IMR-90 (cell line): Measurements from ENCODE around the gene SUN1. TPM values are rescaled to one million over a fixed set of nuclear protein-coding genes. Genes with fewer than 3 reads are reported as not detected.

Experiments
- ATAC-seq: fragments of 200-7000 bp; cut with Tn5 transposase; 2 replicates; pipeline ENCODE4 v1.9.1; 2020; ENCODE audit warnings: low read depth, mild to moderate bottlenecking, moderate library complexity
- BruUV-seq: library from RNA; stranded (reverse); fragments of 400-500 nt; replicated peaks from 2 replicates; lab custom pipeline; 2021; lab: Mats Ljungman, UMichigan
- CTCF ChIA-PET: fragments of 300-600 bp; formaldehyde crosslinking; extraction: SDS; loops from one replicate; lab custom pipeline; 2021; ENCODE audit warnings: antibody characterized with exemption; lab: Yijun Ruan, JAX
- POLR2A ChIA-PET: fragments of 300-600 bp; sonication (Branson Sonifier 250); formaldehyde crosslinking; loops from one replicate; lab custom pipeline; 2022; ENCODE audit warnings: antibody characterized with exemption; ENCODE audit not compliant: unreplicated experiment; lab: Charles Lee
- DNase-seq: peaks from one replicate; pipeline ENCODE4 v3.0.0; 2013
- H2AFZ ChIP-seq: replicated peaks from 2 replicates; pipeline ENCODE3; 2013; ENCODE audit warnings: low read length, mild to moderate bottlenecking; ENCODE audit not compliant: poor library complexity
- H2AK5ac ChIP-seq: 2 replicates; pipeline ENCODE4 v1.6.1; 2013; ENCODE audit warnings: low read depth, low read length, inconsistent platforms
- H2AK9ac ChIP-seq: replicated peaks from 2 replicates; pipeline ENCODE3; 2013; ENCODE audit warnings: mild to moderate bottlenecking, low read depth, low read length, moderate library complexity; ENCODE audit not compliant: poor library complexity
- H2BK120ac ChIP-seq: 2 replicates; pipeline ENCODE4 v1.6.1; 2013; ENCODE audit warnings: low read depth, low read length, inconsistent platforms
- H2BK15ac ChIP-seq: 3 replicates; pipeline ENCODE4 v1.6.1; 2013; ENCODE audit warnings: low read depth, low read length, inconsistent platforms
- H2BK20ac ChIP-seq: 2 replicates; pipeline ENCODE4 v1.6.1; 2013; ENCODE audit warnings: low read depth, mild to moderate bottlenecking, inconsistent platforms, low read length, moderate library complexity
- H2BK5ac ChIP-seq: 2 replicates; pipeline ENCODE4 v1.6.1; 2013; ENCODE audit warnings: mild to moderate bottlenecking, low read depth, low read length, inconsistent platforms; ENCODE audit not compliant: poor library complexity, severe bottlenecking
- H3K14ac ChIP-seq: replicated peaks from 2 replicates; pipeline ENCODE4 v1.6.1; 2013; ENCODE audit warnings: low read depth, low read length, inconsistent platforms
- H3K18ac ChIP-seq: 2 replicates; pipeline ENCODE4 v1.6.1; 2013; ENCODE audit warnings: low read depth, low read length, control low read depth
- H3K23ac ChIP-seq: 2 replicates; pipeline ENCODE4 v1.6.1; 2013; ENCODE audit warnings: low read depth, low read length, inconsistent platforms
- H3K27ac ChIP-seq: 2 replicates; pipeline ENCODE4 v1.5.1; 2013; ENCODE audit warnings: mild to moderate bottlenecking, control low read depth, low read length; ENCODE audit not compliant: insufficient read depth
- H3K27me3 ChIP-seq: 2 replicates; pipeline ENCODE4 v1.6.1; 2013; ENCODE audit warnings: low read length; ENCODE audit not compliant: control insufficient read depth, insufficient read depth
- H3K36me3 ChIP-seq: 2 replicates; pipeline ENCODE4 v1.6.1; 2013; ENCODE audit warnings: low read length, mixed read lengths; ENCODE audit not compliant: control insufficient read depth, insufficient read depth
- H3K4ac ChIP-seq: 2 replicates; pipeline ENCODE4 v1.6.1; 2013; ENCODE audit warnings: low read depth, low read length, inconsistent platforms
- H3K4me1 ChIP-seq: 2 replicates; pipeline ENCODE4 v1.6.1; 2013; ENCODE audit warnings: low read length, mixed read lengths; ENCODE audit not compliant: control insufficient read depth, insufficient read depth
- H3K4me2 ChIP-seq: 2 replicates; pipeline ENCODE4 v1.6.1; 2013; ENCODE audit warnings: low read depth, mild to moderate bottlenecking, control low read depth, low read length, moderate library complexity
- H3K4me3 ChIP-seq: 2 replicates; pipeline ENCODE4 v1.5.1; 2013; ENCODE audit warnings: low read depth, mild to moderate bottlenecking, control low read depth, low read length, moderate library complexity; ENCODE audit not compliant: insufficient read depth
- H3K56ac ChIP-seq: 2 replicates; pipeline ENCODE4 v1.6.1; 2013; ENCODE audit warnings: low read length, inconsistent platforms; ENCODE audit not compliant: insufficient read depth; ENCODE audit errors: extremely low read depth
- H3K79me1 ChIP-seq, 2 experiments: 2 replicates each; pipeline ENCODE4 v1.6.1; 2013; ENCODE audit warnings: low read length in 2 of 2, inconsistent platforms in 1 of 2, low read depth in 1 of 2
- H3K9ac ChIP-seq: 2 replicates; pipeline ENCODE4 v1.6.1; 2013; ENCODE audit warnings: low read depth, low read length, control low read depth
- H3K9me1 ChIP-seq: 2 replicates; pipeline ENCODE4 v1.6.1; 2013; ENCODE audit warnings: low read length, inconsistent platforms; ENCODE audit not compliant: insufficient read depth
- H3K9me3 ChIP-seq: 2 replicates; pipeline ENCODE4 v1.6.1; 2013; ENCODE audit warnings: low read length; ENCODE audit not compliant: control insufficient read depth, insufficient read depth
- H4K20me1 ChIP-seq: 2 replicates; pipeline ENCODE4 v1.6.1; 2013; ENCODE audit warnings: low read length, inconsistent platforms; ENCODE audit not compliant: insufficient read depth
- H4K5ac ChIP-seq: 2 replicates; pipeline ENCODE4 v1.6.1; 2013; ENCODE audit warnings: mild to moderate bottlenecking, low read depth, low read length, control low read depth
- H4K8ac ChIP-seq, 2 experiments: 2 replicates each; pipeline ENCODE4 v1.6.1; 2013; ENCODE audit warnings: low read depth in 2 of 2, low read length in 2 of 2, control low read depth in 1 of 2, inconsistent platforms in 1 of 2
- H4K91ac ChIP-seq: 2 replicates; pipeline ENCODE4 v1.6.1; 2013; ENCODE audit warnings: low read depth, low read length, inconsistent platforms; ENCODE audit not compliant: insufficient read depth
- BHLHE40 ChIP-seq: fragments of 150-350 bp; IDR thresholded peaks from 2 replicates; pipeline ENCODE4 v1.6.1; 2016; ENCODE audit warnings: mild to moderate bottlenecking, low read depth, low read length
- CEBPB ChIP-seq: IDR thresholded peaks from 2 replicates; pipeline ENCODE4 v1.6.1; 2012; ENCODE audit warnings: low read depth, low read length, improper control_type of control experiment
- CHD1 ChIP-seq: IDR thresholded peaks from 2 replicates; pipeline ENCODE4 v1.6.1; 2012; ENCODE audit warnings: low read depth, low read length, improper control_type of control experiment
- FOS ChIP-seq: fragments of 150-350 bp; IDR thresholded peaks from 2 replicates; pipeline ENCODE4 v1.6.1; 2016; ENCODE audit warnings: low read depth, low read length
- MAFK ChIP-seq: IDR thresholded peaks from 2 replicates; pipeline ENCODE4 v1.6.1; 2012; ENCODE audit warnings: low read depth, low read length, improper control_type of control experiment
- MAZ ChIP-seq: IDR thresholded peaks from 2 replicates; pipeline ENCODE4 v1.6.1; 2012; ENCODE audit warnings: low read depth, mild to moderate bottlenecking, low read length, improper control_type of control experiment, moderate library complexity, borderline replicate concordance
- MXI1 ChIP-seq: IDR thresholded peaks from 2 replicates; pipeline ENCODE4 v1.6.1; 2012; ENCODE audit warnings: low read depth, mild to moderate bottlenecking, low read length, moderate library complexity, borderline replicate concordance
- RCOR1 ChIP-seq: IDR thresholded peaks from 2 replicates; pipeline ENCODE4 v1.6.1; 2012; ENCODE audit warnings: mild to moderate bottlenecking, low read length, improper control_type of control experiment; ENCODE audit not compliant: insufficient replicate concordance
- RFX5 ChIP-seq: IDR thresholded peaks from 2 replicates; pipeline ENCODE4 v1.8.0; 2012; ENCODE audit warnings: low read depth, mild to moderate bottlenecking, low read length, moderate library complexity
- SMC3 ChIP-seq: fragments of 150-350 bp; IDR thresholded peaks from 2 replicates; pipeline ENCODE4 v1.6.1; 2016; ENCODE audit warnings: low read depth, mild to moderate bottlenecking, antibody characterized with exemption, low read length, moderate library complexity
- WGBS, 2 experiments: methylation state at CpG; one replicate each; pipeline versions ENCODE4 v1.1.5 to v1.1.7; 2013; ENCODE audit warnings: missing lambda C conversion rate in 2 of 2; ENCODE audit not compliant: insufficient read length in 1 of 2; ENCODE audit errors: extremely low coverage in 2 of 2; 5-methylcytosine and 5-hydroxymethylcytosine counted together
- dilution Hi-C: fragments of 300-500 bp; cut with HindIII; formaldehyde crosslinking; loops from one replicate; pipeline ENCODE4 v1.14.3; 2018; ENCODE audit warnings: low sequenced_read_pairs; ENCODE audit not compliant: unreplicated experiment
- in situ Hi-C: fragments of 300-500 bp; cut with MboI; formaldehyde crosslinking; loops from 3 replicates; pipeline ENCODE4 v1.14.3; 2019; ENCODE audit warnings: low sequenced_read_pairs, inconsistent platforms, mixed read lengths
- intact Hi-C: fragments of 100-400 bp; cut with micrococcal nuclease; formaldehyde crosslinking; loops from 2 replicates; pipeline ENCODE4 v1.10.0; 2022
- polyA plus RNA-seq, 3 experiments: library from polyadenylated mRNA; depleted of rRNA; stranded (reverse); fragments of >200 nt; gene quantifications; 2 replicates each; pipeline ENCODE4 v1.2.3, GENCODE V29; 2012; ENCODE audit warnings: low replicate concordance in 1 of 3
- total RNA-seq: library from RNA; depleted of rRNA; stranded (reverse); fragments of >200 nt; gene quantifications from 2 replicates; pipeline ENCODE4 v1.2.3, GENCODE V29; 2012
- TF ChIP-seq, protein P1 (sequence below): conservative IDR thresholded peaks from 2 replicates; pipeline ENCODE4 v1.5.1; 2012; ENCODE audit warnings: mild to moderate bottlenecking, low read depth, low read length, improper control_type of control experiment
- TF ChIP-seq, protein P2 (sequence below): fragments of 150-350 bp; IDR thresholded peaks from 2 replicates; pipeline ENCODE4 v1.6.1; 2017; ENCODE audit warnings: mild to moderate bottlenecking, antibody characterized with exemption, low read length, low read depth
- TF ChIP-seq, protein P3 (sequence below): fragments of 150-350 bp; IDR thresholded peaks from 2 replicates; pipeline ENCODE4 v1.6.1; 2016; ENCODE audit warnings: low read depth, mild to moderate bottlenecking, low read length, moderate library complexity, borderline replicate concordance

The SUN1 gene
- total and polyA plus RNA-seq, 2 of the 4 experiments (the other 2 are of a cell fraction): 113 to 239 TPM

DNA sequence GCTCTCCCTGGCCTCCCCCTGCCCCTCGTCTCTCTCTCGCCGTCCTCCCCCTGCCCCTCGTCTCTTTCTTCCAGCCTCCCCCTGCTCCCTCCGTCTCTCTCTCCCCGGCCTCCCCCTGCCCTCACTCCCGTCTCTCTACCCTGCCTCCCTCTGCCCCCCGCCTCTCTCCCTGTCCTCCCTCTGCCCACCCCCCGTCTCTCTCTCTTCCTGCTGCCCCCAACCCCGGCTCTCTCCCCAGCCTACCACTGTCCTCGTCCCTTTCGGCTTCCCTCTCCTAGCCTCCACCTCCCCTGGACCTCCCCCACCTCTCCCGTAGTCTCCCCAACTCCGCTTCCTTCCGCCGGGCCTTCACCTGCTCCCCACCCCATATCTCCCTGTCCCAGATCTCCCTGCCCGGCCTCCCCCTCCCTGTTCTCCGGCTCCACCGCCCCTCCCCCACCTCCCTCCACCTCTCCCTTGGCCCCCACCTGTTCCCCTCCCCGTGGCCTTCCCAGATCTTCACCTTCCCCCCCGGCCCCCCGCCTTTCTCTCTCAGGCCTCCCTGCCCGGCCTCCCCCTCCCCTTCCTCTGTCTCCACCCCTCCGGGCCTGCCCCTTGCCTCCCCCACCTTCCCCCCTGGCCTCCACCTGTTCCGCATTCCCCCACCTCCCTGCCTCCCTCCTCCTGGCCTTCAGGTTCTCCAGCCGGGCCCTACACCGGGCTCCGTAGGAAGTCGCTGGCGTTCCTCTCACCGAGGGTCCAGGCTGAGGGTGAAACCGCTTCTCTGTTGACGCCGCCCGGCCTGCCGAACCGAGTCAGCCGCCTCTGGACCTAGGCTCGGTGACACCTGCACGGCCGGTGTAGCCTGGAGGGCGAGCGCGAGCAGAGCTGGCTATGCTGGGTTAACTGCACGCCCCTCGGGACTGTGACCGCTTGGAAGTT lies 45.3 kb downstream of the SUN1 start:
- H3K27me3 ChIP-seq: no peaks in the 10 kb centered on the region
- H4K8ac ChIP-seq: peak overlapping the region in 1 of 2 experiments; percentile 66; a peak in 2 of 4 replicates
- no peak overlapping the region for H2BK20ac ChIP-seq
- peaks cover 31% of the 10 kb centered on the region for H4K20me1 ChIP-seq
- no peak overlapping the region for H3K18ac ChIP-seq
- peaks cover 4 to 60% of the 10 kb centered on the region in 2 experiments for H3K79me1 ChIP-seq
- dilution Hi-C loops (no loop called here), intact Hi-C loops (loop anchor here (10.0 kb wide), 1 partner anchor 363 kb away; the partner anchor contains the start of gene PDGFA), in situ Hi-C loops (loop anchor here (10.0 kb wide), 1 partner anchor 343 kb away; no protein-coding TSS in a partner anchor)
- DNase-seq (no peak), ATAC-seq (no peak)
- peak overlapping the region; percentile 89 for H2AFZ ChIP-seq
- H3K27ac ChIP-seq: peak overlapping the region; percentile 84
- no peak overlapping the region for H3K56ac ChIP-seq
- BruUV-seq: no TSS peak
- H4K91ac ChIP-seq: no peak overlapping the region
- no peak overlapping the region for H2BK15ac ChIP-seq
- H3K4me3 ChIP-seq: peak overlapping the region; percentile 93
- peaks cover 9% of the 10 kb centered on the region for H3K9me1 ChIP-seq
- 44% methylated on average over 19 of the region's 47 CpGs; no CpG with 5 or more reads in 1 of the 2 experiments for WGBS, 2 experiments
- H3K4ac ChIP-seq: no peak overlapping the region; the same call in 1 of the 2 replicates
- H2BK5ac ChIP-seq: no peak overlapping the region
- H3K9me3 ChIP-seq: no peaks in the 10 kb centered on the region
- H4K5ac ChIP-seq: no peak overlapping the region
- no peak overlapping the region for H2BK120ac ChIP-seq
- H3K14ac ChIP-seq: no peak overlapping the region; the same call in 1 of the 2 replicates
- ChIA-PET CTCF (no interaction called here), POLR2A (no interaction called here)
- H3K23ac ChIP-seq: peak overlapping the region; percentile 27; the same call in 1 of the 2 replicates
- H3K4me1 ChIP-seq: peaks cover 5% of the 10 kb centered on the region
- peak overlapping the region; percentile 88 for H3K4me2 ChIP-seq
- H2AK5ac ChIP-seq: peak overlapping the region; percentile 62
- peak overlapping the region; percentile 93 for H3K9ac ChIP-seq
- H2AK9ac ChIP-seq: peak overlapping the region; percentile 88
- peaks cover 17% of the 10 kb centered on the region for H3K36me3 ChIP-seq
- no peak for TF ChIP-seq CEBPB
- TF ChIP-seq CHD1: no peak
- TF ChIP-seq RCOR1: no peak
- no peak for TF ChIP-seq MXI1
- TF ChIP-seq, protein P1, sequence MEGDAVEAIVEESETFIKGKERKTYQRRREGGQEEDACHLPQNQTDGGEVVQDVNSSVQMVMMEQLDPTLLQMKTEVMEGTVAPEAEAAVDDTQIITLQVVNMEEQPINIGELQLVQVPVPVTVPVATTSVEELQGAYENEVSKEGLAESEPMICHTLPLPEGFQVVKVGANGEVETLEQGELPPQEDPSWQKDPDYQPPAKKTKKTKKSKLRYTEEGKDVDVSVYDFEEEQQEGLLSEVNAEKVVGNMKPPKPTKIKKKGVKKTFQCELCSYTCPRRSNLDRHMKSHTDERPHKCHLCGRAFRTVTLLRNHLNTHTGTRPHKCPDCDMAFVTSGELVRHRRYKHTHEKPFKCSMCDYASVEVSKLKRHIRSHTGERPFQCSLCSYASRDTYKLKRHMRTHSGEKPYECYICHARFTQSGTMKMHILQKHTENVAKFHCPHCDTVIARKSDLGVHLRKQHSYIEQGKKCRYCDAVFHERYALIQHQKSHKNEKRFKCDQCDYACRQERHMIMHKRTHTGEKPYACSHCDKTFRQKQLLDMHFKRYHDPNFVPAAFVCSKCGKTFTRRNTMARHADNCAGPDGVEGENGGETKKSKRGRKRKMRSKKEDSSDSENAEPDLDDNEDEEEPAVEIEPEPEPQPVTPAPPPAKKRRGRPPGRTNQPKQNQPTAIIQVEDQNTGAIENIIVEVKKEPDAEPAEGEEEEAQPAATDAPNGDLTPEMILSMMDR: no peak
- no peak for TF ChIP-seq SMC3
- TF ChIP-seq, protein P2, sequence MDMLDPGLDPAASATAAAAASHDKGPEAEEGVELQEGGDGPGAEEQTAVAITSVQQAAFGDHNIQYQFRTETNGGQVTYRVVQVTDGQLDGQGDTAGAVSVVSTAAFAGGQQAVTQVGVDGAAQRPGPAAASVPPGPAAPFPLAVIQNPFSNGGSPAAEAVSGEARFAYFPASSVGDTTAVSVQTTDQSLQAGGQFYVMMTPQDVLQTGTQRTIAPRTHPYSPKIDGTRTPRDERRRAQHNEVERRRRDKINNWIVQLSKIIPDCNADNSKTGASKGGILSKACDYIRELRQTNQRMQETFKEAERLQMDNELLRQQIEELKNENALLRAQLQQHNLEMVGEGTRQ: no peak
- TF ChIP-seq, protein P3, sequence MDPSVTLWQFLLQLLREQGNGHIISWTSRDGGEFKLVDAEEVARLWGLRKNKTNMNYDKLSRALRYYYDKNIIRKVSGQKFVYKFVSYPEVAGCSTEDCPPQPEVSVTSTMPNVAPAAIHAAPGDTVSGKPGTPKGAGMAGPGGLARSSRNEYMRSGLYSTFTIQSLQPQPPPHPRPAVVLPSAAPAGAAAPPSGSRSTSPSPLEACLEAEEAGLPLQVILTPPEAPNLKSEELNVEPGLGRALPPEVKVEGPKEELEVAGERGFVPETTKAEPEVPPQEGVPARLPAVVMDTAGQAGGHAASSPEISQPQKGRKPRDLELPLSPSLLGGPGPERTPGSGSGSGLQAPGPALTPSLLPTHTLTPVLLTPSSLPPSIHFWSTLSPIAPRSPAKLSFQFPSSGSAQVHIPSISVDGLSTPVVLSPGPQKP: no peak
- no peak for TF ChIP-seq MAFK
- no peak for TF ChIP-seq FOS
- TF ChIP-seq MAZ: no peak
- TF ChIP-seq RFX5: no peak
- TF ChIP-seq BHLHE40: no peak
